GDM1 (cell line): ENCODE results near the gene STX18.
"Not testable (repeated sequence)": the region's sequence is repeated elsewhere in the genome, so short reads cannot be mapped to it uniquely, and the experiment has no call there.

ENCODE experiments used
- DNase-seq: peaks from one replicate; lab custom pipeline; 2025; lab: John Stamatoyannopoulos, UW

STX18 gene

GRCh38 chr4:4437798-4438470 lies 103.9 kb downstream of the STX18 start:
- DNase-seq: no peak

GRCh38 chr4:4436244-4436823 lies 105.5 kb downstream of the STX18 start:
- DNase-seq: no peak

GRCh38 chr4:4433941-4434340 lies 107.9 kb downstream of the STX18 start:
- DNase-seq: no peak

GRCh38 chr4:4432341-4433125 lies 109.3 kb downstream of the STX18 start:
- DNase-seq: no peak

GRCh38 chr4:4430492-4431195 lies 111.2 kb downstream of the STX18 start:
- DNase-seq: no peak

GRCh38 chr4:4428966-4429875 lies 112.6 kb downstream of the STX18 start:
- no peak for DNase-seq

- DNase-seq: no peak
Measured at GRCh38 chr4:4427886-4428285, 114.0 kb downstream of the STX18 start.

GRCh38 chr4:4427121-4427870 lies 114.6 kb downstream of the STX18 start:
- no peak for DNase-seq

GRCh38 chr4:4426511-4427120 lies 115.2 kb downstream of the STX18 start:
- DNase-seq: no peak

- no peak for DNase-seq
Measured at GRCh38 chr4:4425696-4426095, 116.2 kb downstream of the STX18 start.

- no peak for DNase-seq
Measured at GRCh38 chr4:4425119-4425690, 116.6 kb downstream of the STX18 start.

GRCh38 chr4:4424499-4425115 lies 117.2 kb downstream of the STX18 start:
- no peak for DNase-seq

GRCh38 chr4:4423706-4424498 lies 117.9 kb downstream of the STX18 start:
- DNase-seq: no peak

GRCh38 chr4:4422856-4423499 lies 118.9 kb downstream of the STX18 start:
- no peak for DNase-seq

- not testable (repeated sequence) for DNase-seq
Measured at GRCh38 chr4:4422117-4422516, 119.7 kb downstream of the STX18 start.

- DNase-seq: no peak
Measured at GRCh38 chr4:4421356-4421755, 120.5 kb downstream of the STX18 start.

GRCh38 chr4:4420421-4420820 lies 121.4 kb downstream of the STX18 start:
- DNase-seq: no peak

GRCh38 chr4:4419896-4420295 lies 122.0 kb downstream of the STX18 start:
- no peak for DNase-seq
